Aorta (tissue), 5 donors: ENCODE data around the gene CDK2AP2. TPM values are rescaled to one million over a fixed set of nuclear protein-coding genes. Genes with fewer than 3 reads are reported as not detected.
"Not testable (repeated sequence)": the region's sequence is repeated elsewhere in the genome, so short reads cannot be mapped to it uniquely, and the experiment has no call there.

Experiments used
- ATAC-seq: fragments of 200-7000 bp; cut with Tn5 transposase; one replicate; pipeline ENCODE4 v1.9.1; 2022; ENCODE audit warnings: moderate library complexity; ENCODE audit not compliant: low FRiP score
- DNase-seq, 2 donors: peaks; one replicate each; pipeline ENCODE4 v3.0.0-alpha.2; 2020
- H3K27ac ChIP-seq, 2 donors: one replicate each; pipeline ENCODE4 v1.5.1; 2013; ENCODE audit warnings: low read length in 2 of 2, mild to moderate bottlenecking in 2 of 2, moderate library complexity in 2 of 2, control low read depth in 1 of 2, inconsistent platforms in 1 of 2, low read depth in 1 of 2
- H3K27me3 ChIP-seq, 2 donors: one replicate each; pipeline ENCODE4 v1.6.1; 2013; ENCODE audit warnings: control low read depth in 1 of 2, low read length in 1 of 2, mild to moderate bottlenecking in 1 of 2, moderate library complexity in 1 of 2; ENCODE audit not compliant: insufficient read depth in 2 of 2, control insufficient read depth in 1 of 2
- H3K36me3 ChIP-seq, 2 donors: one replicate each; pipeline ENCODE4 v1.6.1; 2013; ENCODE audit warnings: control low read depth in 1 of 2, low read length in 1 of 2, mild to moderate bottlenecking in 1 of 2; ENCODE audit not compliant: insufficient read depth in 2 of 2, control insufficient read depth in 1 of 2
- H3K4me1 ChIP-seq, 2 donors: one replicate each; pipeline ENCODE4 v1.6.1; 2013; ENCODE audit warnings: low read length in 2 of 2, control low read depth in 1 of 2, mild to moderate bottlenecking in 1 of 2, moderate library complexity in 1 of 2; ENCODE audit not compliant: insufficient read depth in 2 of 2, control insufficient read depth in 1 of 2
- H3K4me3 ChIP-seq, 2 donors: one replicate each; pipeline ENCODE4 v1.5.1; 2013; ENCODE audit warnings: low read length in 2 of 2, control low read depth in 1 of 2, mild to moderate bottlenecking in 1 of 2
- H3K9me3 ChIP-seq: one replicate; pipeline ENCODE4 v1.6.1; 2013; ENCODE audit warnings: mild to moderate bottlenecking, low read length; ENCODE audit not compliant: control insufficient read depth
- WGBS, 2 donors: extraction: QIAGEN DNeasy Blood & Tissue Kit; methylation state at CpG; one replicate each; pipeline ENCODE4 v1.1.7; 2013; 5-methylcytosine and 5-hydroxymethylcytosine counted together
- intact Hi-C, 2 donors: fragments of 100-400 bp; cut with DNase I; formaldehyde crosslinking; loops; one replicate each; pipeline versions ENCODE4 v1.14.2 to v1.15.0; 2022
- polyA plus RNA-seq, 2 donors: library from polyadenylated mRNA; stranded (reverse); fragments of 200-250 nt; gene quantifications; one replicate each; pipeline ENCODE4 v1.2.3, GENCODE V29; 2013
- total RNA-seq, 2 donors: library from RNA; stranded (reverse); fragmentation: NEBNext Ultra II Directional; extraction: Animal tissue kit (Norgen Biotek cat#: 25700); gene quantifications; one replicate each; pipeline ENCODE4 v1.2.1, GENCODE V29; 2021
- donor health status: healthy with polysubstance abuse.
- donor health status: Bipolar disorder and iron deficiency.
- donor health status: DM: no; HTN: no; CAD: no.
- donor health status: DM: no; HTN: no; CAD: no.
- donor health status: DM: yes; HTN: yes; CAD: no.

The CDK2AP2 gene
- total and polyA plus RNA-seq, 4 donors, result 40.8 to 105 (median 76.5) TPM

DNA sequence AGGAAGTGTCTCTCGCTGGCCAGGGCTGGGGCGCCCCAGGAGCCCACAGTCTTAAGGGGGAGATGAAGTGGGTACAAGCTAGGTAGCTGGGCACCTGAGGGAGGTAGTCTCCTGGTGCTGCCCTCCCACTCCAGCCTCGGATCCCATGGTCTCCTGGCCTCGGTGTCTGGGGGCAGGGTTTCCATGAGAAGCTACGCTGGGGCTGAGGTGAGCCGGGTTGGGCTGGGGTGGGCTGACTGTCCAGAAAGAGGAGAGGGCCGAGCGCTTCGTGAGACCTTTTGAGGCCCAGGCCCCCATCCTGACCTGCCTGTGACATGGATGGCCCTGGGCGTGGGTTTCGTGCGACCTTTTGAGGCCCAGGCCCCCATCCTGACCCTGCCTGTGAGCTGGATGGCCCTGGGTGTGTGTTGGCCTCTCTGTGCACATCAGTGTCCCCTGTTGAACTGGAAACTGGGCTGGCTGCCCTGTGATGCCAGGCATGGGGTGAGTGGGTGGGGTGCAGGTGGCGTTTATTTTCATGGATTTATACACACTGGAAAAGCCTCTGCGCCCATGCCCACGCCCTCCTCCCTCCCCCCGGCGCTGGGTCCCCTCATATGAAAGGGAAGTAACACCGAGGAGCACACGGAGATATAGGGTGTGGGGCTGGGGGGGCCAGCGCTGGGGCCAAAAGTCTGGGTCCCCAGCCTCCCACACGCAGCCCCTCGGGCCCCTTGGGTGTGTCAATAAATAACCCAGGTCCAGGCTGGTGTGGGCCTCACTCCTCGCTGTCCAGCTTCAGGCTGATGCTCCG, 16.5 kb downstream of the CDK2AP2 start:
- no peaks in the 10 kb centered on the region for H3K36me3 ChIP-seq
- no peaks in the 10 kb centered on the region for H3K4me1 ChIP-seq
- no peaks in the 10 kb centered on the region for H3K9me3 ChIP-seq
- ATAC-seq (no peak), DNase-seq (no peak)
- no peak overlapping the region for H3K4me3 ChIP-seq
- intact Hi-C loops, result no loop called here
- H3K27me3 ChIP-seq, result no peaks in the 10 kb centered on the region
- WGBS, 2 donors, result 74 to 80% methylated on average over 24 of the region's 24 CpGs
- H3K27ac ChIP-seq, result no peak overlapping the region

DNA sequence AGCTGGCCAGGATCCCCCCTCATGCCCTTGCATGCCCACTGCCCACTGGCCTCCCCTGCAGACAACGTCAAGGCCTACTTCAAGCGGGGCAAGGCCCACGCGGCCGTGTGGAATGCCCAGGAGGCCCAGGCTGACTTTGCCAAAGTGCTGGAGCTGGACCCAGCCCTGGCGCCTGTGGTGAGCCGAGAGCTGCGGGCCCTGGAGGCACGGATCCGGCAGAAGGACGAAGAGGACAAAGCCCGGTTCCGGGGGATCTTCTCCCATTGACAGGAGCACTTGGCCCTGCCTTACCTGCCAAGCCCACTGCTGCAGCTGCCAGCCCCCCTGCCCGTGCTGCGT, 17.3 kb downstream of the CDK2AP2 start:
- Histone ChIP-seq H3K27ac (no peak overlapping the region), H3K4me1 (no peaks in the 10 kb centered on the region), H3K4me3 (no peak overlapping the region), H3K27me3 (no peaks in the 10 kb centered on the region), H3K9me3 (no peaks in the 10 kb centered on the region), H3K36me3 (no peaks in the 10 kb centered on the region)
- DNase-seq (no peak), ATAC-seq (no peak)
- WGBS, 2 donors, result 56 to 58% methylated on average over 15 of the region's 15 CpGs
- intact Hi-C loops, result no loop called here

DNA sequence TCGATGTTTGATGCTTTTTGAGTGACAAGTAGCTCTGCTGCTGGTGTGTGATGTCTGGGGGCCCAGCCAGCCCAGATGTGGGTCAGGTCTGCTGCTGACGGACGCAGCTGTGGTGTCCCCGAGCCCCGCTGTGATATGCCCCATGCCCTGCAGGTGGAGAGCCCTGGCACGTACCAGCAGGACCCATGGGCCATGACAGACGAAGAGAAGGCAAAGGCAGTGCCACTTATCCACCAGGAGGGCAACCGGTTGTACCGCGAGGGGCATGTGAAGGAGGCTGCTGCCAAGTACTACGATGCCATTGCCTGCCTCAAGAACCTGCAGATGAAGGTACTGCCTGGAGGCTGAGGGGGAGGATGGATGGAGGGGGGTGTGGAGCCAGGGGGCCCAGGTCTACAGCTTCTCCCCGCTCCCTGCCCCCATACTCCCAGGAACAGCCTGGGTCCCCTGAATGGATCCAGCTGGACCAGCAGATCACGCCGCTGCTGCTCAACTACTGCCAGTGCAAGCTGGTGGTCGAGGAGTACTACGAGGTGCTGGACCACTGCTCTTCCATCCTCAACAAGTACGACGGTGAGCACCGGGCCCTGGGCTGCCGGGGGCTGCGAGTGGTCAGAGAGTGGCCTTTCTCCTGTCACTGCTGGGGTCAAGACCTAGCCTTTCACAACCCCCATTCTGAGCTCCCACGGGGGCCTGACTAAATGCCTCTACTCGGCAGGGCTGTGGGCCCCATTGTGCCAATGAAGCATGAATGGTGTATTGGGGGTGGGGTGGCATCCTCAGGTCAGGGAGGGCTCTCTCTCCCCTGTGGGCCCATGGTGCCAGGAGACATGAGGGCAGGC, 17.9 kb downstream of the CDK2AP2 start:
- Histone ChIP-seq H3K27ac (no peak overlapping the region), H3K9me3 (no peaks in the 10 kb centered on the region), H3K27me3 (no peaks in the 10 kb centered on the region), H3K4me1 (no peaks in the 10 kb centered on the region), H3K4me3 (no peak overlapping the region), H3K36me3 (no peaks in the 10 kb centered on the region)
- intact Hi-C loops, result no loop called here
- whole genome bisulfite sequencing, 2 donors, result 82% methylated on average over 23 of the region's 23 CpGs
- ATAC-seq, result no peak
- peak in 1 of 2 donors; percentile 43 for DNase-seq

DNA sequence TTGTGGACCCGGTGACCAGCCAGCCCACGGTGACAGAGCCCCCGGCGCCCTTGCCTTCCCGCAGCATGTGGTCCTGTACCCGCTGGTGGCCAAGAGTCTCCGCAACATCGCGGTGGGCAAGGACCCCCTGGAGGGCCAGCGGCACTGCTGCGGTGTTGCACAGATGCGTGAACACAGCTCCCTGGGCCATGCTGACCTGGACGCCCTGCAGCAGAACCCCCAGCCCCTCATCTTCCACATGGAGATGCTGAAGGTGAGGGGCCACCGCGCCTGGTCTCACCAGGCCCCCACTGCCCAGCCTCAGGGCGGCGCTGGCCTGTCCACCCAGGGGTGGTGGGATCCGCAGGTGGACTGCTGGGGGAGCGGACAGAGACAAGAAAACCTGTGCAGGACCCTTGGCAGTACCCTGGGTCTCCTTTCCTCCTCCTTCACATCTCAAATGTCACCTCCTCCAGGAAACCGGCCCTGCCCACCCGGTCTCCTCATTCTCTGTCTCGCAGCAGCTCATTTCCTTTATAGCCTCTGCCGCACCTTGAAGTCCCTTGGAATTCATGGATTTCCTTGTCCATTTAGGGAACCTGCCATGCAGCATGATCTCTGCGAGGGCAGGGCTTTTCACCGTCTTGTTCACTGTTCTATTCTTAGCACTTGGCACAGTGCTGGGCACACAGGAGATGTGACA, 18.6 kb downstream of the CDK2AP2 start:
- WGBS, 2 donors, result 80 to 81% methylated on average over 24 to 25 of the region's 25 CpGs
- no peaks in the 10 kb centered on the region for H3K9me3 ChIP-seq
- intact Hi-C loops, result no loop called here
- no peak for ATAC-seq
- H3K4me3 ChIP-seq, result no peak overlapping the region
- H3K36me3 ChIP-seq, result no peaks in the 10 kb centered on the region
- DNase-seq, result peak; percentile 36 to 75
- no peak overlapping the region for H3K27ac ChIP-seq
- no peaks in the 10 kb centered on the region for H3K27me3 ChIP-seq
- H3K4me1 ChIP-seq, result no peaks in the 10 kb centered on the region

DNA sequence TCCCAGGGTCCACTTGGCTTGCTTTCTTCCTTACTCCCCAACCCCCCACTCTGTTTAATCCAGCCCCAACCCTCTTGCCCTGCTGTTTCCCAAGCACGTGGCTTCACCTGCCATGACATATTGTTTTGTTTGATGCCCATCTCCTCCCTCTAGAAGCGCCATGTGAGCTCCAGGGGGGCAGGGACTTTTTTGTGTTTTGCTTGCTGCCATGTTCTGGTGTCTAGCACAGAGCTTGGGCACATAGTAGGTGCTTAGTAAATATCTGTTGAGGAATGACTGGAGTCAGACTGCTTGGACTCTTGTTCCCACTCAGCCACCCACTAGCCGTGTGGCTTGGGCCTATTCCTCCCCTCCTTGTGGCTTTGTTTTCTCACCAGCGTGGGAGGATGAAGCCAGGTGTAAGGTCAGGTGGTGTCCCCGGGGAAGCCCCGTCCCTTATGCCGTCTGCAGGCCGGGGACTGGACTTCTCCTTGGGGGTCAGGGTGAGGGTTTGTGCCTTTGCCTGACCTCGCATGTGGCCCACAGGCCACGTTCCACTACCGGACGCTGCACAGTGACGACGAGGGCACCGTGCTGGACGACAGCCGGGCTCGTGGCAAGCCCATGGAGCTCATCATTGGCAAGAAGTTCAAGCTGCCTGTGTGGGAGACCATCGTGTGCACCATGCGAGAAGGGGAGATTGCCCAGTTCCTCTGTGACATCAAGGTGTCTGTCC, 21.3 kb downstream of the CDK2AP2 start:
- H3K9me3 ChIP-seq, result no peaks in the 10 kb centered on the region
- no peak for ATAC-seq
- intact Hi-C loops, result no loop called here
- peak in 1 of 2 donors; percentile 37 for DNase-seq
- peaks cover 0 to 3% of the 10 kb centered on the region in 2 donors for H3K4me1 ChIP-seq
- H3K27me3 ChIP-seq, result no peaks in the 10 kb centered on the region
- no peak overlapping the region for H3K27ac ChIP-seq
- no peaks in the 10 kb centered on the region for H3K36me3 ChIP-seq
- no peak overlapping the region for H3K4me3 ChIP-seq
- WGBS, 2 donors, result 87 to 89% methylated on average over 20 of the region's 20 CpGs

DNA sequence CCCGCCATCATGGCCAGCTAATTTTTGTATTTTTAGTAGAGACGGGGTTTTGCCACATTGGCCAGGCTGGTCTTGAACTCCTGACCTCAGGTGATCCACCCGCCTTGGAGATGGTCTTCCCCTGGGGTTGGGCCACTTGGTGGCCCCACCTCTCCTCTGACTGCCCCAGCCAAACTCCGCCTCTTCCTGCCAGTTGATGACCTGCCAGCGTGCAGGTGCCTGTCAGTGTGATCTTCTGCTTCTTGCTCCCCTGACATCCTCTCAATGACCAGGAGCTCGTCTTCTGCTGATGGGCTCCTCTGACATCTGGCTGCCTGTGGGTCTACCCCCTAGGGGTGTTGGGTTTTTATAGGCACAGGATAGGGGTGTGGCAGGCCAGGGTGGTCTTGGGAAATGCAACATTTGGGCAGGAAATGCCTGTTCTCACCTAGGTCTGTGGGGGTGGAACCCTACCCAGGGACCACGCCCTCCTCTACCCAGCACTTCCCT, 22.0 kb downstream of the CDK2AP2 start:
- peak in 1 of 2 donors; percentile 47 for DNase-seq
- H3K27ac ChIP-seq, H3K27me3 ChIP-seq, ATAC-seq, H3K9me3 ChIP-seq, H3K4me1 ChIP-seq, H3K36me3 ChIP-seq, intact Hi-C loops, H3K4me3 ChIP-seq: not testable (repeated sequence)
- 90 to 91% methylated on average over 7 of the region's 7 CpGs for WGBS, 2 donors

DNA sequence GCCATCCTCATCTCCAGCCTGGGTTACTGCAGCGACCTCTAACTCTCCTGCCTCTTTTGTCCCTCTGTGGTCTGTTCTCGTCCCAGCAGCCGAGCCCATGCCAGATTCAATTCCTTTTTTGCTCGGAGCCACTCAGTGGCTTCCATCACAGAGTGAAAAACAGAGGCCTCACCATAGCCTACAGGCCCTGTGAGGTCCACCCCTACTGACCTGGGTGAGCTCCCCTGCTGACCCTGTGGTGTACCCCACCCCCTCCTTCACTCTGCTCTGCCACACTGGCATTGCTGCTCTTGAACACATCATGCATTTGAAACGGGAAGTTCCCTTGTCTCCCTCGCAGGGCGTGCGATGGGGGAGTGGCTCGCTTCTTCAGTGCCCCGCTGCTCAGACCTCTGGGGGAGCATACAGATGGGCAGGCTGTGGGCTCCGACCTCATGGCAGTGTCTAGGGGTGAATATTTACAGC, 23.1 kb downstream of the CDK2AP2 start:
- intact Hi-C loops, result no loop called here
- Histone ChIP-seq H3K4me1 (peaks cover 0 to 3% of the 10 kb centered on the region in 2 donors), H3K27me3 (no peaks in the 10 kb centered on the region), H3K9me3 (no peaks in the 10 kb centered on the region), H3K36me3 (no peaks in the 10 kb centered on the region), H3K27ac (no peak overlapping the region), H3K4me3 (no peak overlapping the region)
- DNase-seq (peak; percentile 66 to 75), ATAC-seq (no peak)
- WGBS, 2 donors, result 77 to 81% methylated on average over 11 of the region's 11 CpGs
